CD4-positive, alpha-beta T cell treated with Interleukin-17A for 4 hours (primary cell): ENCODE results near the gene TMEM145.
"Not testable (repeated sequence)": the region's sequence is repeated elsewhere in the genome, so short reads cannot be mapped to it uniquely, and the experiment has no call there.

Experiments
- DNase-seq: peaks from one replicate; pipeline ENCODE4 v3.0.0-alpha.2; 2020; ENCODE audit warnings: mixed read lengths

TMEM145 gene

GRCh38 chr19:42313096-42313839 lies at the start of gene TMEM145:
Gene TMEM145, plus strand, starts transcription at chr19:42313309. Its CDS starts 68 bp downstream, at chr19:42313377.
- peak; percentile 46 for DNase-seq

GRCh38 chr19:42266105-42266504 lies 47.0 kb upstream of the TMEM145 start:
- not testable (repeated sequence) for DNase-seq

GRCh38 chr19:42266928-42267603 lies 46.0 kb upstream of the TMEM145 start:
- not testable (repeated sequence) for DNase-seq

GRCh38 chr19:42267644-42268141 lies 45.4 kb upstream of the TMEM145 start:
- DNase-seq = no peak

- DNase-seq = peak; percentile 99
Observed at GRCh38 chr19:42268142-42268703, 44.9 kb upstream of the TMEM145 start.

GRCh38 chr19:42268704-42269477 lies 44.2 kb upstream of the TMEM145 start, which contains the start of gene CIC:
Gene CIC, plus strand, starts transcription at chr19:42269252. Its CDS starts 2,532 bp downstream, at chr19:42271784.
- DNase-seq = peak; percentile 100

GRCh38 chr19:42269478-42270345 lies 43.4 kb upstream of the TMEM145 start:
- DNase-seq = no peak

- peak; percentile 75 for DNase-seq
Observed at GRCh38 chr19:42270346-42271044, 42.6 kb upstream of the TMEM145 start.

GRCh38 chr19:42271045-42271419 lies 42.1 kb upstream of the TMEM145 start:
- DNase-seq = no peak

GRCh38 chr19:42271861-42272534 lies 41.1 kb upstream of the TMEM145 start:
- DNase-seq = no peak

- DNase-seq = no peak
Observed at GRCh38 chr19:42272535-42272897, 40.6 kb upstream of the TMEM145 start.

GRCh38 chr19:42272989-42273406 lies 40.1 kb upstream of the TMEM145 start:
- no peak for DNase-seq

GRCh38 chr19:42273407-42274064 lies 39.6 kb upstream of the TMEM145 start:
- no peak for DNase-seq

GRCh38 chr19:42274065-42274682 lies 38.9 kb upstream of the TMEM145 start:
- DNase-seq = no peak

GRCh38 chr19:42275103-42275502 lies 38.0 kb upstream of the TMEM145 start:
- no peak for DNase-seq

- DNase-seq = no peak
Observed at GRCh38 chr19:42275517-42275916, 37.6 kb upstream of the TMEM145 start.

GRCh38 chr19:42276284-42276683 lies 36.8 kb upstream of the TMEM145 start:
- no peak for DNase-seq

- DNase-seq = no peak
Observed at GRCh38 chr19:42276821-42277220, 36.3 kb upstream of the TMEM145 start.

- no peak for DNase-seq
Observed at GRCh38 chr19:42277821-42278451, 35.2 kb upstream of the TMEM145 start.
